NCI-H1694 treated with DMSO at 0.1 percent for 48 hours (cell line): ENCODE data around the gene FUNDC2.
"Not testable (repeated sequence)": the region's sequence is repeated elsewhere in the genome, so short reads cannot be mapped to it uniquely, and the experiment has no call there.

Experiments
- DNase-seq: peaks from one replicate; lab custom pipeline; 2025; lab: John Stamatoyannopoulos, UW

Gene FUNDC2, protein sequence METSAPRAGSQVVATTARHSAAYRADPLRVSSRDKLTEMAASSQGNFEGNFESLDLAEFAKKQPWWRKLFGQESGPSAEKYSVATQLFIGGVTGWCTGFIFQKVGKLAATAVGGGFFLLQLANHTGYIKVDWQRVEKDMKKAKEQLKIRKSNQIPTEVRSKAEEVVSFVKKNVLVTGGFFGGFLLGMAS

DNA sequence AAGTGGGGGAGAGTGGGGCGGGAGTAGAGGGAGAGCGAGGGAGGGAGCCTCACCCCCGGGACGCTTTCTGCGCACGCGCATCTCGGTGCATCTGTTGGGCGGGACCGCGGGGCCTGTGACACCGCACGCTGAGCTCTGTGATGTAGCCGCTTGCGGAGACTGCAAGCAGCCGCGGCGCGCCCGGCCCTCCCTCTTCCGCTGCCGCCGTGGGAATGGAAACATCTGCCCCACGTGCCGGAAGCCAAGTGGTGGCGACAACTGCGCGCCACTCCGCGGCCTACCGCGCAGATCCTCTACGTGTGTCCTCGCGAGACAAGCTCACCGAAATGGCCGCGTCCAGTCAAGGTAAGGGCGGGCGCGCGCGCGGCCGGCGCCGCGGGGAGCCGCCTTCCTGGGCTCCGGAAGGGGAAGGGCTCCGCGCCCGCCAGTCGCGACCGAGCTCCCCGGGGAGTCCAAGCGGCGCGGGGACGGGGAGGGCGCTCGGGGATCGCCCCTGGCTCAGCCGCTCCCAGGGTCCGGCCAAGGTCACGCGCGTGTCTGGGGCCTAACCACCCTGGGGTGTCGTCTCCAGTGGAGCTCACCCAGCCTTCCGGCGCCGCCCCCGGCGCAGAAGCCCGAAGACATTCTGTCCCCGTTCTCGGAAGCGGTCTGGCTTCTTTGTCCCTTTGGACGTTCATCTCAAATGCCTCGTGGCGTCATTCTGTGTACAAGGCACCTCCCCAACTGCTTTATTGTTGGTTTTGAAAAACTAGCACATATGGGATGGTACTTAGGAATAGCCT, at the start of gene FUNDC2:
Gene FUNDC2 (plus strand): TSS at position 118 of the 782 bp plus-strand sequence. CDS start 95 bp downstream, at position 213.
- peak; percentile 91 for DNase-seq

- no peak for DNase-seq
Measured at GRCh38 chrX:154979629-154980028, 47.0 kb upstream of the FUNDC2 start.

GRCh38 chrX:154980330-154981115, 46.1 kb upstream of the FUNDC2 start:
- peak; percentile 46 for DNase-seq

DNA sequence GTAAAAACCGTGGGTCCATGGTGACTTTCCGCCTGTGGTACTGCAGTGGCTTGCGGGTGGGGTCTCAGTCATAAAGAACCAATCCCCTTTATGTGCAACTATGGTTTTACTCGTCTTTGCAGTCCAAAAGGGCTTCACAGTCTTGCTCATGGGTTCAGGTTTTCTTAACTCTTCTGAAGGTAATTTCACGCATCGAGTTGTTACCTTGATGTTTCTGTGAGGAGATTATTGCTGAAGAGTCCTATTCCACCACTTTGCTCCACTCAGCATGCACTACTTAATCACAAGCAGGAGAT, 45.6 kb upstream of the FUNDC2 start:
- DNase-seq, result no peak

GRCh38 chrX:154986826-154987575, 39.6 kb upstream of the FUNDC2 start:
- DNase-seq, result no peak

- DNase-seq, result no peak
Measured at GRCh38 chrX:154987940-154988339, 38.7 kb upstream of the FUNDC2 start.

DNA sequence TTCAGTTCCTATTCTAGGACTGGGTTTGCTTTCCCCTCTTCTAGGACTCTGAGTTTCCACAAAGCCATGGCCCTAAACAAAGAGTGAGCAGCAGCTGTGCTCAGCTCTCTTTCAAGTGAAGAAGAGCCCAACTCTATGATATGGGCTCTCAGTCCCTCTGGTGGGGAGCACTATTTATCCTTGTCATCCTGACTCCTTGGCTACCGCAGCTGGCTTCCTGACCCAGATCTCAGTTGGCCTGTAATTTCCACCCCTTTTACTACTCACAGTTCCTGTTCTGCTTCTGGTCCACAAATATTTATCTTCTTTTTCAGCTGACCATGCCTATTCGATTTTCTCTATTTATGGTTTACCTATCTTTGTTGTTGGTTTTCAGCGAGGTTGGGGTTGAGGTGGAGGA, 37.9 kb upstream of the FUNDC2 start:
- DNase-seq, result no peak

- no peak for DNase-seq
Measured at GRCh38 chrX:154990496-154990895, 36.1 kb upstream of the FUNDC2 start.

- no peak for DNase-seq
Measured at GRCh38 chrX:154991039-154991438, 35.6 kb upstream of the FUNDC2 start.

- no peak for DNase-seq
Measured at GRCh38 chrX:154991476-154991875, 35.2 kb upstream of the FUNDC2 start.

- no peak for DNase-seq
Measured at GRCh38 chrX:154998204-154998880, 28.3 kb upstream of the FUNDC2 start.

GRCh38 chrX:155000841-155001240, 25.8 kb upstream of the FUNDC2 start:
- no peak for DNase-seq

DNA sequence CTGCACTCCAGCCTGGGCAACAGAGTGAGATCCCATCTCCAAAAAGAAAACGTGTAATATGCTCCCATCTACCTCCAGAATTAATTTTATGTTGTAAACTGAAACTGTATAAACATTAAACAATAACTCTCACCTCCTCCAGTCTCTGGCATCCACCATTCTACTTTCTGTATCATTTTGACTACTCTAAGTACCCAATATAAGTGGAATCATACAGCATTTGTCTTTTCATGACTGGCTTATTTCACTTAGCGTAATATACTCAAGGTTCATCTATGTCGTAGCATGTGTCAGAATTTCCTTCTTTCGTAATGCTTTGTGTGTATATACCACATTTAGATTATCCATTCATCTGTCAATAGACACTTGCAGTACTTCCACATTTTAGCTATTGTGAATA, 24.8 kb upstream of the FUNDC2 start:
- no peak for DNase-seq

GRCh38 chrX:155005190-155005589, 21.5 kb upstream of the FUNDC2 start:
- no peak for DNase-seq

- not testable (repeated sequence) for DNase-seq
Measured at GRCh38 chrX:155006379-155006778, 20.3 kb upstream of the FUNDC2 start.

- DNase-seq, result not testable (repeated sequence)
Measured at GRCh38 chrX:155006913-155007671, 19.6 kb upstream of the FUNDC2 start.

GRCh38 chrX:155008578-155008977, 18.1 kb upstream of the FUNDC2 start:
- not testable (repeated sequence) for DNase-seq

DNA sequence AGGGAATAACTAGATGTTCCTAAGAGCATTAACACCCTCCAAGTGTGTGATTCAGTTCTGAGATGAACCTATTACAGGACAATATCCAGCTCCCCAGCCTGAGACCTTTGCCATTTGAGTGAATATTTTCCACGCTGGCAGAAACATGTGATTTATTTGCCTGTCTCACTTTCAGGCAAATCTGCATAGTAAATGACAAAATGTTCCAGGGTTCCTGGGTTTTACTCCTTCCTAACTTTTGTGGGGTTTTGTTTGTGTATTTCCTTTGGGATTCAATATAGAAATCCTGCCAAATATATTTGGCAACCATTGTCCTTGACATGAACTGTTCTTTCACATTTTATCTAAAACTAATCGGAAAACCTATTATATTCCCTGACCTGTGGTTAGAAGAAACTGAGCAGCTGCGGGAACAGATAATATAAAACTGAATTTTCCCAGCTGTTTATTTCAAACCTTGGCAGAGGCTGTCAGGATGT, 16.6 kb upstream of the FUNDC2 start:
- DNase-seq, result no peak

GRCh38 chrX:155020591-155020990, 6.1 kb upstream of the FUNDC2 start:
- DNase-seq, result no peak

DNA sequence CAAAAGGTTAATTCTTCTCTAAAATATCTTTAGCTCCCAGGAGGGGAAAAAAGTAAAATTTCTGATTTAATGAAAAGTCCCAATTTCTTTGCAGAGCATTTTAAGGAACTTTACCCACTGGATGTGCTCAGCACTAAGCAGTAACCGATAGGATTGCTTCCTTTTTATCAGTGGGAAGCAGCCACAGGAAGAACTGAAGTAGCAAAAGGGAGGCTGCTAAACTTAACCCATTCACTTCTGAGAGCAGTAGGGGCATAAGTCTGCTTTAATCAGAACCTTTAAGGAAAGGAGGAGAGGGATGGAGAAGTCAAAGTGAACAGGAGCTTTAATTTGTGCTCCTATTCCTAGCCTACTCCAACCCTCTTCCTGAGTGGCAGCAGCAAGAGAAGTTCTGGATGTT, 4.1 kb upstream of the FUNDC2 start, which contains the start of gene F8:
Gene F8 (minus strand): TSS at position 139 of the 400 bp plus-strand sequence. CDS start 171 bp downstream, outside the sequence.
- no peak for DNase-seq
